Lower leg skin (tissue), 3 donors: ENCODE results near the gene SPAG5.

Source experiments
- POLR2A ChIP-seq, 2 donors: fragments of 450-650 bp; IDR thresholded peaks; one replicate each; pipeline ENCODE4 v1.6.1; 2016 to 2017; ENCODE audit warnings: antibody characterized with exemption in 2 of 2, mild to moderate bottlenecking in 1 of 2, moderate library complexity in 1 of 2
- TF ChIP-seq, protein P1 (sequence below), 3 donors: fragments of 450-650 bp; IDR thresholded peaks; one replicate each; pipeline ENCODE4 v1.5.1; 2016; ENCODE audit warnings: antibody characterized with exemption in 3 of 3, mild to moderate bottlenecking in 3 of 3, moderate library complexity in 2 of 3

DNA sequence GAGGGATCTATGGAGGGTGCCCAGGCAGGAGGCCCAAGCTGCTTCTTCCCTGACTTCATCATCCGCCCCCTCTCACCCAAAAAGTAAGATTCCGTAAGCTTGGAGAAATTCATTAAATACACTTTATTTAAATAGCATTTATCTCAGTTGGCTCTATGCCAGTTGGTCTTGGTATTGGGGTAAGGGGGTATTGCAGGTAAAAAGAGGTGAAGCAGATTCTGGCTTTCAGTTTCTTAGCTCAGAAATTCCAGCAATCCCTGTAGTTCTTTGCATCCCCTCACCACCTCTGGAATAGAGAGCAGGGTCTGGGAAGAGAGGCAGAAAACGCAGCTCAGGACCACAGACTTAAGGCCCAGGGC is 21.4 kb downstream of the SPAG5 start:
- TF ChIP-seq, protein P1, sequence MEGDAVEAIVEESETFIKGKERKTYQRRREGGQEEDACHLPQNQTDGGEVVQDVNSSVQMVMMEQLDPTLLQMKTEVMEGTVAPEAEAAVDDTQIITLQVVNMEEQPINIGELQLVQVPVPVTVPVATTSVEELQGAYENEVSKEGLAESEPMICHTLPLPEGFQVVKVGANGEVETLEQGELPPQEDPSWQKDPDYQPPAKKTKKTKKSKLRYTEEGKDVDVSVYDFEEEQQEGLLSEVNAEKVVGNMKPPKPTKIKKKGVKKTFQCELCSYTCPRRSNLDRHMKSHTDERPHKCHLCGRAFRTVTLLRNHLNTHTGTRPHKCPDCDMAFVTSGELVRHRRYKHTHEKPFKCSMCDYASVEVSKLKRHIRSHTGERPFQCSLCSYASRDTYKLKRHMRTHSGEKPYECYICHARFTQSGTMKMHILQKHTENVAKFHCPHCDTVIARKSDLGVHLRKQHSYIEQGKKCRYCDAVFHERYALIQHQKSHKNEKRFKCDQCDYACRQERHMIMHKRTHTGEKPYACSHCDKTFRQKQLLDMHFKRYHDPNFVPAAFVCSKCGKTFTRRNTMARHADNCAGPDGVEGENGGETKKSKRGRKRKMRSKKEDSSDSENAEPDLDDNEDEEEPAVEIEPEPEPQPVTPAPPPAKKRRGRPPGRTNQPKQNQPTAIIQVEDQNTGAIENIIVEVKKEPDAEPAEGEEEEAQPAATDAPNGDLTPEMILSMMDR (IDR thresholded peaks at IDR 0.05), result no peak
- no peak for TF ChIP-seq POLR2A (IDR thresholded peaks at IDR 0.05)
